RWPE2 (cell line): ENCODE data around the gene SLC44A2.
A peak's percentile ranks its signal among the peaks of the same experiment; 100 is the strongest.

Experiments used
- ATAC-seq: fragments of 200-7000 bp; cut with Tn5 transposase; 3 replicates; pipeline ENCODE4 v1.9.1; 2021; ENCODE audit warnings: low read depth
- DNase-seq: peaks from one replicate; pipeline ENCODE4 v3.0.0-alpha.2; 2020; ENCODE audit warnings: low spot score
- H3K27ac ChIP-seq: fragments of 450-650 bp; 2 replicates; pipeline ENCODE4 v1.5.1; 2017; ENCODE audit warnings: mild to moderate bottlenecking; ENCODE audit not compliant: poor library complexity, severe bottlenecking
- H3K27me3 ChIP-seq: fragments of 250-450 bp; sonication (Bioruptor Pico); 2 replicates; pipeline ENCODE4 v1.5.1; 2021; ENCODE audit warnings: mild to moderate bottlenecking, moderate library complexity; ENCODE audit not compliant: insufficient read depth, poor library complexity, severe bottlenecking
- H3K36me3 ChIP-seq: fragments of 250-450 bp; sonication (Bioruptor Pico); 2 replicates; pipeline ENCODE4 v1.5.1; 2020; ENCODE audit warnings: low read depth, mild to moderate bottlenecking, moderate library complexity
- H3K4me1 ChIP-seq: fragments of 250-450 bp; sonication (Bioruptor Pico); 2 replicates; pipeline ENCODE4 v1.5.1; 2021; ENCODE audit warnings: mild to moderate bottlenecking, moderate library complexity; ENCODE audit not compliant: insufficient read depth, poor library complexity, severe bottlenecking
- H3K4me3 ChIP-seq: fragments of 250-450 bp; sonication (Bioruptor Pico); 2 replicates; pipeline ENCODE4 v1.5.1; 2021; ENCODE audit warnings: mild to moderate bottlenecking, moderate library complexity; ENCODE audit not compliant: severe bottlenecking
- H3K9me3 ChIP-seq: fragments of 250-450 bp; sonication (Bioruptor Pico); 2 replicates; pipeline ENCODE4 v1.5.1; 2021; ENCODE audit warnings: mild to moderate bottlenecking, moderate library complexity; ENCODE audit not compliant: severe bottlenecking
- TF ChIP-seq, protein P1 (sequence below): fragments of 450-650 bp; IDR thresholded peaks from one replicate; pipeline ENCODE4 v1.5.1; 2017; ENCODE audit warnings: mild to moderate bottlenecking, moderate library complexity; ENCODE audit not compliant: poor library complexity, severe bottlenecking

SLC44A2 gene

DNA sequence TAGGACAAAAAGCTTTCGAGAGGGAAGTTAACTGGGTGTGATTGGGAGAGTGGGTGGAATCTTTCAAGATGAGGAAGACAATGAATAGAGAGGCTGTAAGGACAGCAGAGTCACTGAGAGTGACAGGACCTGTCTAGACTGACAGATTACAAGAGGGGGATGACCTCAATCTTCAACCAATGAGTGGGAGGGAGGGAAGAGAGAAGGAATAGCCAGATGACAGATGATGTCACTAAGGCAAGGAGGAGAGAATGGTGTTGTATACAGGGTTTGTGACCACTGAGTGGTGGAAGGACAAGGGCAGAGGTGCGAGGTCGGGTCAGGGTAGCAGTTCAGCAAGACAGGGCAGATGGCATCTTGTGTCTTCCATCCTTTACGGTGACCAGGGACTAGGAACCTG lies 23.0 kb downstream of the SLC44A2 start:
- peaks cover 10% of the 10 kb centered on the region for H3K36me3 ChIP-seq
- no peaks in the 10 kb centered on the region for H3K4me1 ChIP-seq
- DNase-seq, result no peak
- H3K4me3 ChIP-seq, result no peak overlapping the region
- TF ChIP-seq, protein P1, sequence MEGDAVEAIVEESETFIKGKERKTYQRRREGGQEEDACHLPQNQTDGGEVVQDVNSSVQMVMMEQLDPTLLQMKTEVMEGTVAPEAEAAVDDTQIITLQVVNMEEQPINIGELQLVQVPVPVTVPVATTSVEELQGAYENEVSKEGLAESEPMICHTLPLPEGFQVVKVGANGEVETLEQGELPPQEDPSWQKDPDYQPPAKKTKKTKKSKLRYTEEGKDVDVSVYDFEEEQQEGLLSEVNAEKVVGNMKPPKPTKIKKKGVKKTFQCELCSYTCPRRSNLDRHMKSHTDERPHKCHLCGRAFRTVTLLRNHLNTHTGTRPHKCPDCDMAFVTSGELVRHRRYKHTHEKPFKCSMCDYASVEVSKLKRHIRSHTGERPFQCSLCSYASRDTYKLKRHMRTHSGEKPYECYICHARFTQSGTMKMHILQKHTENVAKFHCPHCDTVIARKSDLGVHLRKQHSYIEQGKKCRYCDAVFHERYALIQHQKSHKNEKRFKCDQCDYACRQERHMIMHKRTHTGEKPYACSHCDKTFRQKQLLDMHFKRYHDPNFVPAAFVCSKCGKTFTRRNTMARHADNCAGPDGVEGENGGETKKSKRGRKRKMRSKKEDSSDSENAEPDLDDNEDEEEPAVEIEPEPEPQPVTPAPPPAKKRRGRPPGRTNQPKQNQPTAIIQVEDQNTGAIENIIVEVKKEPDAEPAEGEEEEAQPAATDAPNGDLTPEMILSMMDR, result no peak
- H3K27ac ChIP-seq, result no peak overlapping the region
- H3K27me3 ChIP-seq, result no peaks in the 10 kb centered on the region
- no peak for ATAC-seq
- H3K9me3 ChIP-seq, result no peaks in the 10 kb centered on the region

DNA sequence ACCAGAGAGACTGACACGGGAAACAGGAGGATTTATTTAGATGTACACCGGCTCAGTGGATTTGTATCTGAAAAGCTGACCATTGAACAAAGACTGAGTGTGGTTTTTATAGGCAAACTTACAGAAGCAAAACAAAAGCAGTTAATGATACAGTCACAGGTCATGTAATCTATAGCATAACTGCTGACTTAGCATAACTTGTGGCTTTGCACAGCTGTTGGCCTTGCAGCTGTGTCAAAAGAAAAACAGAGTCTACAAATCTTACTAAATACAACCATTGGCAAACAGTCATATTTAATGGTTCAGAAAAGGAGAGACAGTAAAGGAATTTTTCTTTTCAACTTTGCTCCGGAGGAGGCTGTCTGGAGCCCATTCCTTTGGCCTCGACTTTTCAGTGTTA lies 26.5 kb downstream of the SLC44A2 start:
- no peaks in the 10 kb centered on the region for H3K27me3 ChIP-seq
- H3K4me1 ChIP-seq, result peaks cover 5% of the 10 kb centered on the region
- TF ChIP-seq, protein P1, result no peak
- no peak for ATAC-seq
- H3K27ac ChIP-seq, result no peak overlapping the region
- no peaks in the 10 kb centered on the region for H3K9me3 ChIP-seq
- peaks cover 26% of the 10 kb centered on the region for H3K36me3 ChIP-seq
- no peak for DNase-seq
- no peak overlapping the region for H3K4me3 ChIP-seq

DNA sequence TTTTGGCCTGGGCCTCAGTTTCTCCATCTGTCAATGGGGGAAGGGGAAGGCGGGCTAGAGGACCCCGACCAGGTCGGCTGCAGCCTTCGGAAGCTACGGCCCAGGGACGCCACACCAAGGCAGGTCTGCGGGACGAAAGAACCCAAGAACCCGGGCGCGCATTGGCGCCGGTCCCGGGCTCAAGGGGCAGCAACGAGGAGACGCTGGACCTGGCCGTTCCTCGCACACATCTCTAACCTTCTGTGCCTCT lies 28.1 kb downstream of the SLC44A2 start:
- no peak for DNase-seq
- peak overlapping the region; percentile 88 for H3K27ac ChIP-seq
- peaks cover 41% of the 10 kb centered on the region for H3K36me3 ChIP-seq
- TF ChIP-seq, protein P1, result no peak
- no peaks in the 10 kb centered on the region for H3K27me3 ChIP-seq
- H3K9me3 ChIP-seq, result no peaks in the 10 kb centered on the region
- H3K4me1 ChIP-seq, result peaks cover 10% of the 10 kb centered on the region
- peak overlapping the region; percentile 83 for H3K4me3 ChIP-seq
- ATAC-seq, result peak; percentile 17

DNA sequence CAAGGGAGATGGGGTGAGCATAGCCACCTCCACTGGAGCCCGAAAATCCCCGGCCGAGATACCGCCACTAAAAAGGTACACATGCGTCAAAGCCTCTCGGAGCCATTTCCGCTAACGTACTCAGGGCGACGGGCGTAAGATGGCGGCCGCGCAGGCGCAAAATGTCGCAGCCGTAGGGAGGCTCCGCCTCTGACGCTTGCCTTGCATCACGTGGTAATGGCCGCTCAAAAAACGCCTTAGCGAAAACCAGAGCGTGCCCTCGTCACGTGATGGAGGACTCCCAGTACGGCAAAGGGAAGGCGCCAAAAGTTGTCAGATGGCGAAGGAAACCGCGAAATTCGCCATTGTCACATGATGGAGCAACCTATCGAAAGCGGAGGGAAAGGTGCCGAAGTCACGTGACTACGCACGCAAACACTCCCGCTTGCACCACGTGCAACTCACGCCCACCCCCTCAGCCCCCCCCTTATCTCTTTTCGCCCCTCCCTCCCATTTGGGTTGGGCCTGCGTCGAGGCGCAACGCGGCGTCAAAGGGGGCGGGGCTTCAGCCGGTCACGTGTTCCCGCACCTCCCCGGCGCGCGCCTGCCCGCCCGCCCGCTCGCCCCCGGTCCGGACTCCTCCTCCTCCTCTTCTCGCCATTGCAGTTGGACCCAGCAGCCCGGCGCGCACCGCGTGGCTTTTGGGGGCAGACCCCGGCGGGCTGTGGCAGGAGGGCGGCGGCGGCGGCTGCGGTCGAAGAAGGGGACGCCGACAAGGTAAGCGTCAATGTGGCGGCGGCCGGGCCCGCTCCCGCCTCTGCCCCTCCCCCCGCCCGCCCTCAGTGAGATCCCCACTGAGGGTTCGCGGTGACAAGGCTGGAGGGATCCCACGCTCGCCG lies 28.6 kb downstream of the SLC44A2 start, which contains the start of gene ILF3:
TSS of gene ILF3 (plus strand) at position 615 of the 878 bp plus-strand sequence. CDS start 16,260 bp downstream, outside the sequence.
- Histone ChIP-seq H3K36me3 (peaks cover 44% of the 10 kb centered on the region), H3K27me3 (no peaks in the 10 kb centered on the region), H3K27ac (peak within 1 kb of the TSS; percentile 88), H3K4me3 (peak within 1 kb of the TSS; percentile 83), H3K4me1 (peaks cover 12% of the 10 kb centered on the region), H3K9me3 (no peaks in the 10 kb centered on the region)
- TF ChIP-seq, protein P1, result no peak
- DNase-seq, result peak; percentile 99
- ATAC-seq, result peak; percentile 77
